NB4 (cell line): Measurements from ENCODE around the gene RAPGEF6.

Experiments used
- POLR2A ChIP-seq: IDR thresholded peaks from 2 replicates; pipeline ENCODE4 v1.6.1; 2011; ENCODE audit warnings: mild to moderate bottlenecking; ENCODE audit not compliant: insufficient read length; ENCODE audit errors: extremely low read depth
- TF ChIP-seq, protein P1 (sequence below): IDR thresholded peaks from one replicate; pipeline ENCODE4 v1.5.1; 2012; ENCODE audit warnings: low read depth, low read length
- TF ChIP-seq, protein P2 (sequence below): IDR thresholded peaks from 2 replicates; pipeline ENCODE4 v1.6.1; 2011; ENCODE audit warnings: low read depth, low read length

- TF ChIP-seq POLR2A: no peak
- TF ChIP-seq, protein P1, sequence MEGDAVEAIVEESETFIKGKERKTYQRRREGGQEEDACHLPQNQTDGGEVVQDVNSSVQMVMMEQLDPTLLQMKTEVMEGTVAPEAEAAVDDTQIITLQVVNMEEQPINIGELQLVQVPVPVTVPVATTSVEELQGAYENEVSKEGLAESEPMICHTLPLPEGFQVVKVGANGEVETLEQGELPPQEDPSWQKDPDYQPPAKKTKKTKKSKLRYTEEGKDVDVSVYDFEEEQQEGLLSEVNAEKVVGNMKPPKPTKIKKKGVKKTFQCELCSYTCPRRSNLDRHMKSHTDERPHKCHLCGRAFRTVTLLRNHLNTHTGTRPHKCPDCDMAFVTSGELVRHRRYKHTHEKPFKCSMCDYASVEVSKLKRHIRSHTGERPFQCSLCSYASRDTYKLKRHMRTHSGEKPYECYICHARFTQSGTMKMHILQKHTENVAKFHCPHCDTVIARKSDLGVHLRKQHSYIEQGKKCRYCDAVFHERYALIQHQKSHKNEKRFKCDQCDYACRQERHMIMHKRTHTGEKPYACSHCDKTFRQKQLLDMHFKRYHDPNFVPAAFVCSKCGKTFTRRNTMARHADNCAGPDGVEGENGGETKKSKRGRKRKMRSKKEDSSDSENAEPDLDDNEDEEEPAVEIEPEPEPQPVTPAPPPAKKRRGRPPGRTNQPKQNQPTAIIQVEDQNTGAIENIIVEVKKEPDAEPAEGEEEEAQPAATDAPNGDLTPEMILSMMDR: no peak
- TF ChIP-seq, protein P2, sequence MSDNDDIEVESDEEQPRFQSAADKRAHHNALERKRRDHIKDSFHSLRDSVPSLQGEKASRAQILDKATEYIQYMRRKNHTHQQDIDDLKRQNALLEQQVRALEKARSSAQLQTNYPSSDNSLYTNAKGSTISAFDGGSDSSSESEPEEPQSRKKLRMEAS: no peak
Measured at GRCh38 chr5:131622633-131623032, 12.4 kb downstream of the RAPGEF6 start.
